GM18502 (cell line): Measurements from ENCODE around the gene DTNBP1.
"Not testable (repeated sequence)": the region's sequence is repeated elsewhere in the genome, so short reads cannot be mapped to it uniquely, and the experiment has no call there.

Source experiments
- ATAC-seq: cut with Tn5 transposase; IDR thresholded peaks from one replicate; pipeline ENCODE4 v1.9.1; 2021; ENCODE audit warnings: mild to moderate bottlenecking; ENCODE audit not compliant: unreplicated experiment, poor library complexity

Gene DTNBP1

DNA sequence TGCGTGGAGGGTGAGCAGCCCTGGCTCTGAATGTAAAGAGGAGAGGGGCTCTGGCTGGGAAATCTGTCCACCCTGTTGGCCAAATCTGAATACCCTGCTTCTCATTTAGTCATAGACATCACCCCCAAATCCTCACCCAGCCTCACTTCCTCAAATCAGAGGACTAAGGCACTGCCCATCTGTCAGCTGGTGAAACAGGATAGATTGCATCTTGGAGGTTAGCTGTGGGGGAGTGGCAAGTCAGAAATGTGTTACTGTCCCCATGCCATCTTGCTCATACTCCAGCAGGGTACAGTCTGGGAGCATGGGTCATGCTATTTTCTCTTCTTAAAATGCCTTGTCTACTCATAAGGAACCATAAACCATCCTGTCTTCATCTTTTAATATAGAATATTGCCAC, 9.5 kb upstream of the DTNBP1 start:
- no peak for ATAC-seq

DNA sequence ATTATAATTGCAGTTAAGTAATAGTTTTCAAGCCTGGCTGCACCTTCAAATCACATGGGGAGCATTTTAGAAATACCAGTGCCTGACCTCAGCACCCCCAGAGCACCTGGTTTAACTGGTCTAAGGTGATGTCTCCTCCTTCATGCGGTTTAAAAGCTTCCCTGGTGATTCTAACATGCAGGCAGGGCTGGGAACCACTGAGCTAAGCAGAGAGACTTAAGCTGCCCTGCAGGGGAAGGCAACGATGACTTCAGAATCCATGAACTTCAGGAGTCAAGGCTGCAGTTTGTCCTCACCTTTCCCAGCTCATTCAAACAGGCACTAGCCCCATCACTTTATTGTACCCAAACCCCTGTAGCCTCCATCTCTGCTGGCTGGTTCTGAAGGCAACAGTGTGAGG, 6.1 kb upstream of the DTNBP1 start:
- no peak for ATAC-seq

DNA sequence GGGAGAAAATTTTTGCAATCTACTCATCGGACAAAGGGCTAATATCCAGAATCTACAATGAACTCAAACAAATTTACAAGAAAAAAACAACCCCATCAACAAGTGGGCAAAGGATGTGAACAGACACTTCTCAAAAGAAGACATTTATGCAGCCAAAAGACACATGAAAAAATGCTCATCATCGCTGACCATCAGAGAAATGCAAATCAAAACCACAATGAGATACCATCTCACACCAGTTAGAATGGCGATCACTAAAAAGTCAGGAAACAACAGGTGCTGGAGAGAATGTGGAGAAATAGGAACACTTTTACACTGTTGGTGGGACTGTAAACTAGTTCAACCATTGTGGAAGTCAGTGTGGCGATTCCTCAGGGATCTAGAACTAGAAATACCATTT, 4.1 kb upstream of the DTNBP1 start:
- not testable (repeated sequence) for ATAC-seq

DNA sequence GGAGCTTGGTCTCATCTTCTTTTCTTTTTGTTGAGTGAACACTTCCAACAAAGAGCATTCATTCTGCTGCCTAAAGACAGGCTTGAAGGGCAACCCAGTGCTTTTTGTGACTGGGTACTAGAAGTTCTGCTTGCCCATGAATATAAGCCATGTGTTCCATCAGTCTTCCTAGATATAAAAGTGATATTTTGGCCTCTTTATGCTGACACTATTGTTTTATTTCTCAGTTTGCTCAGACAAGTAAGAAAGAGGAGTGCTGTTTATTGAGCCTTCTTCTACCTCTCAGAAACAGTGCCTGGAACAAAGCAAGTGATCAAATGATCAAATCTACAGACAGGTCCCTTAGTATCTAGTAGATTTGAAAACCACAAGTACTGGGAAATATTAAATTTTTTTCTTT, 2.4 kb upstream of the DTNBP1 start:
- ATAC-seq = no peak

DNA sequence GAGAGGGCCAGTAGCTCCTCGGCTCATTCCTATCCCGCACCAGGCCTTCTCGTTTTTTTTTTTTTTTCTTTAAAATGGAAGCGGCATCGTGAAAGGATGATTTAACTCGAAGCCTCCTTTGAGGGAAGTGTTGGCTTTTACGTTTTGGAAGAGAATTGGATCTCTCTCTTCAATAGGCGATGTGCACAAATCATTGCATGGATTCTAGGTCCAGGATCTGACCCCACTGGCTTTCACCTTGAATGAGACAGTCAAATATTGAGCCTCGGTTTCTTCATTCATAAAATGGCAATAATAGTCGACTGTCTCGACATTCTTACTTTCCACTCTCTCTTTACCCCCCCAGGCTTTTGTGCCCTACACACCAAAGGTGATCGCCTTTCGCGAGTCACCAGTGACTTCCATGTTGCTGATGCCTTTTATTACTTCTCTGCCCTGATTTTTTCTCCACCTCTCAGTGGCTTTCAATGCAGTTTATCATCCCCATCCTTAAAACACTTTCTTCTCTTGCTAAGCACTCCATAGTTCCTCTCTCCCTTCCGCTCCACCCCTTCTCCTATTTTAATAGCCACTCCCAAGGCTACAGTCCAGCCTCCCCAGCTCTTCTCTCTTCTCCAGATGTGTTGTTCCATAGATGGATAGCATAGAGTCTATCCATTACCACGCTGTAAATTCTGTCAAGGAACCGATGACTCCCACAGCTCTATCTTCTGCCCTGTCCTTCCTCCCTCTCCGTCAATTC, 473 bp upstream of the DTNBP1 start:
- no peak for ATAC-seq

DNA sequence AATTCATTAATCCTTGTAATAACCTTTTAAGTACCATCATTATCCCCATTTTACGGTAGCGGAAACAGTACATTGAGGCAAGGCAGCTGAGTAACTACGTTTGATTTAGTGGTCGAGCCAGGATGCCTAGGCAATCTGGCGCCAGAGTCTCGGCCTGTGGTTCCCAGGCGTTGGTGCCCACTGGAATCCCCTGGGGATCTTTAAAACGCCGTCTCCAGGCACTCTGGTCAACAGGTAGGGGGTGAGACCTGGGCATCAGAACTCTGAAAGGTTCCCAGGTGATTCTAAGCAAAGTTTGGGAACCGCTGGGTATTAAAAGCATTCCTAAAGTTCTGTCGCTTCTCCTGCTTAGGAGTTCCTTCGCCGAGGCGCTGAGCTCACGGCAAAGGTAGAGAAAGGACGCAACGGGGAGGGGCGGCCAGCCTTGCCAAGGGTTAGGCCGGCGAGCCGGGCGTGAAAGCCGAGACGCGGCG, 939 bp downstream of the DTNBP1 start:
- no peak for ATAC-seq

DNA sequence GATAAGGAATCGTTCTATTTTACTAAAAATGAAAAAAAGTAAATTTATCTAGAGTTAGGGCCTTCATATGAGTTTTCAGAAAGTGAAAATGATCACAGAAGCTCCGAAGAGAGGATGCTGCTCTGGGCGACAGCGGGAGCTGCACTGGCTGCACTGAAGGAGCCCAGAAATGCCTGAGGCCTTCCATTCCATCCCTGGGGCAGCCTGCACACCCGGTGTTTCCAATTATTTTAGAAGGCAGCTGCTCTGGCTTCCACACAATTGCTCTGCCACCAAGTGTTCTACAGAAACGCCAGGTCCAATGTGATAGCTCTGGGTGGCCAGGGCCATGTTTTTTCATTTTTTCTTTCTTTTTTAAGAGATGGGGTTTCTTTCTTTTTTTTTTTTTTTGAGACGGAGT, 3.6 kb downstream of the DTNBP1 start:
- ATAC-seq = no peak

DNA sequence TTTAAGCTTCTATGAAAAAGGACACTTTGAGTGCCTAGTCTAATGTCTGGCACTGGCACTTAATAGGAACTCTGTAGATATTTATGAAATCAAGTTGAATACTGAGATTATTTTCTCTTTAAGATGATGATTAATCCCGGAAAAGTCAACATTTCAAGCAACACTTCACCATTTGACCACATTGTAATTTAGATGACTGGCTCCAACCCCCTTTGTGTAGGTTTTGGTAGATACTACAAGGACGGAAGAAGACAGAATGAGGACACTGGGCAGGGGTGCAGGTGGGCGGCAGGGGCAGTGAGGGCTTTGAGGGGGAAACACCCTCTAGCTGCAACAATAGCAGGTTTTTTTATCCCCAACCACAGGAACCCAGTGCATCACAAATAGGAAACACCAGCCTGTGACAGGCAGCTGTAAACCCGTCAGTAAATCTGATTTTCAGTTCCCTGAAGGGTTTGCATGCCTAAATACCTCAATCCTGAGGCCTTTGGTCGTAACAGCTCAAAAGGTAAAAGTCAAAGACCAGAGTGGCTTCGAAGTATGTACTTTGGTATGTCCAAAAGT, 4.6 kb downstream of the DTNBP1 start:
- no peak for ATAC-seq

DNA sequence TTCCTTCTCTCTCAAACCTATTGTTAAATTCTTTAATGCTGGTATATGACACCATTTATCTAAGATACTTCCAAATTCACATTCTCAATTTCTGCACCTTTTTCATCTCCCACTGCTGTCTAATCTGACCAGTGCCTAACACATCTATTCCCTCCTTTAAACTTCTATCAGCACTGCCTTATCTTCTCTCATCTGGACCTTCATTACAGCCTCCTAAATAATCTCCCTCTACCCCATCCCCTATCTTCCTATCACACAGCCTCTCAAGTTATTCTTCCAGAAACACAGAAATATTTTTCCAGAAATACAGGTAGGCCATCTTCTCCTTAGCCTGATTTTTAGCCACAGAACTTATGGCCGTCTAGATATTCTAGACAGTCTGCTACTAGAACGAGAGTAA, 5.5 kb downstream of the DTNBP1 start:
- ATAC-seq = no peak

DNA sequence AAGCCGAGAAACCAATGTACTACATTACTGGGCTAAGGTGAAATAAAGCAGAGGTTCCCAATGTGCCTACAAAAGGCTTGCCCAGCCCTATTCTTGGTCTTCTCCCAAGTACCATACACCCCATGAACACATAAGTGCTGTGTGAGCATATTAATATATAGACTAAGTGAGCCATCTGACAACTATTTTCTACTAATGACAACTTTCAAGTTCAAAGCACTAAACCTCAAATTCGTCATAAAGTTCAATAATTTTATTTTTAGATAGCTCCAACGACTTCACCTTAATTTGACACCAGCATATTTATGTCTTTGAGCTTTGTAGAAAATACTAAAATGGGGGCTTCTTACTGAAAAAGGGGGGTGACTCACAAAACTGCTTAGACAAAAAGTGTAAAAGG, 6.7 kb downstream of the DTNBP1 start:
- no peak for ATAC-seq

DNA sequence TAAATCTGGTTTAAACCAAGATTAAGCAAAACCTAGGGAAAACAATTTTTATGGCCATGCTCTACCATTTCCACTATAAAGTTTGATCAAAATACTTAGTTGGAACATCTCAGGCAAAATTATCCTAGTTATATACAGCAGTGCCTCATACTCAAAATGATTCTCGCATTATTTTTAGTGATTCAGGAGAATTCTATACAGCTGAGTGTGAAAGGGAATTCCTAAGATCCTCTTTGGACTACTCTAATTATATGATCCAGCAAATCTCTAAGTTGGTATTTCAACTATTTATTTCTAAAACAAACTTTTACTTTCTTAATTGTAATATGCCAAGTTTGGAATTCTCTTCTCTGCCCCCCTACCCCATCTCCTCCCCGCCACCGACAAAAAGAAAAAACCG, 8.6 kb downstream of the DTNBP1 start:
- no peak for ATAC-seq

DNA sequence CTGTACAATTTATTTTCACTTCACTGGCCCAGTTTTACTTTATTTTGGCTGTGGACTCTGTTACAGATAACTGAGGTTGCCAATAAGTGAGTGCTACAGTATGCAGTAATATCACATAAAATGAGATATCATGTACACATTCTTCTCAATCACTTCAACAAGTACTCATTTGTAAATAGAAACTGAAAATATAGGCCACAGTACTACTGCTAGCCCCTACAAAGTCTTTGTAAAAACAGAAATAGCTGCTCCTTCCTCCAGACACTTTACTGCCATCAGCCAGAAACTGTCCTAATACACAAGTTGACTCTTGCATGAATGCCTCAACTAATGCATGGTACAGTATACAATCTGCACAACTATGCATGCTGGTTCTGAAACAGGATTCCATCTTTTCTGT, 9.2 kb downstream of the DTNBP1 start:
- peak; percentile 64 for ATAC-seq

DNA sequence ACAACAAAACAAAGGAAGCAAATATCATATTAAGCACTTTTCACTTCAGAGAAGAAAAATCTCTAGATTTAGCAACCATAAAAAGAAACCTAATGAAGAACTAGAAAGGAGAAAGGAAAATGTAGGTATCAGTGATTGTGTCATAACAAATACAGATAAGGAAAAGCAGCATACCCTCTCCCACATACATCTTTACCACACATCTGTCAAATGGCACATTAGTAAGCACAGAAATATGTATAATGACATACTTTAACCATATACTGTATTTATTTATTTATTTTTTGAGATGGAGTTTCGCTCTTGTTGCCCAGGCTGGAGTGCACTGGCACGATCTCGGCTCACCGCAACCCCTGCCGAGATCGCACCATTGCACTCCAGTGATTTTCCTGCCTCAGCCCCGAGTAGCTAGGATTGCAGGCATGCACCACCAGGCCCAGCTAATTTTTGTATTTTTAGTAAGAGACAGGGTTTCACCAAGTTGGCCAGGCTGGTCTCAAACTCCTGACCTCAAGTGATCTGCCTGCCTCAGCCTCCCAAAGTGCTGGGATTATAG, 12.7 kb downstream of the DTNBP1 start:
- not testable (repeated sequence) for ATAC-seq

DNA sequence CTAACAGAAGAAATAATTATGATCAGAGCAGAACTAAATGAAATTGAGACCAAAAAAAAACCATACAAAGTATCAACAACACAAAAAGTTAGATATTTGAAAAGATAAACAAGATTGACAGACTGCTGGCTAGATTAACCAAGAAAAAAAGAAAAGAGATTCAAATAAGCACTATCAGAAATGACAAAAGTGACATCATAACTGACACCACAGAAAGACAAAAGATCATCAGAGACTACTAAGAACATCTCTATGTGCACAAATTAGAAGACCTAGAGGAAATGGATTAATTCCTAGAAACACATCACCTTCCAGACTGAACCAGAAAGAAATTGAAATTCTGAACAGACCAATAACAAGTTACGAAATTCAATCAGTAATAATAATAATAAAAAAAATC, 17.9 kb downstream of the DTNBP1 start:
- no peak for ATAC-seq

DNA sequence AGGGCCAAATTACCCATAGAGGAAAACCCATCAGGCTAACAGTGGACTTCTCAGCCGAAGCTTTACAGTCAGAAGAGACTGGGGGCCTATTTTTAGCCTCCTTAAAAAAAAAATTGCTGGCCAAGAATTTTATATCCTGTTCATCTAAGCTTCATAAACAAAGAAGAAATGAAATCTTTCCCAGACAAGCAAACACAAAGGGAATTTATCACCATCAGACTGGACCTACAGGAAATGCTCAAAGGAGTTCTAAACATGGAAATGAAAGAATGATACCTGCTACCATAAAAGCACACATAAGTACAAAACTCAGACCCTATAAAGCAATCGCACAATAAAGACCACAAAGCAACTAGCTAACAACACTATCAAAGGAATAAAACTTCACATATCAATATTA, 19.3 kb downstream of the DTNBP1 start:
- ATAC-seq = no peak

DNA sequence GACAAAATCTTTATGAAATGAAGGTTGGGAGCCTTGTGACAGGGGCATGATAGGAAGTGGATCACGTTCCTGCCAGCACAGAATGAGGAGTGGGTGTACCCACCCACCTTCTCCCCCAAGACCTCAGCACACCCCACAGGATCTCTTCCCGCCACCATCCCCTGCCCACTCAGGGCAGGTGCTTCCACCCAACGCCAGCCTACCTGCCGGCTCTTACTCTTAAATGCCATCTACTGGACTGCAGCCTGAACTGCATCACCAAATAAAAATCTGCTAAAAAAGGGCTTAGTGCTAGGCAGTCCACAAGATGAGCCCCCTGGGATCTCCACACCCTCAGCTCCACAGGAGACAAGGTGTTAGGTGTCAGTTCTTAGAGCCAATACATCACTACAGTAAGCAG, 20.6 kb downstream of the DTNBP1 start:
- no peak for ATAC-seq

DNA sequence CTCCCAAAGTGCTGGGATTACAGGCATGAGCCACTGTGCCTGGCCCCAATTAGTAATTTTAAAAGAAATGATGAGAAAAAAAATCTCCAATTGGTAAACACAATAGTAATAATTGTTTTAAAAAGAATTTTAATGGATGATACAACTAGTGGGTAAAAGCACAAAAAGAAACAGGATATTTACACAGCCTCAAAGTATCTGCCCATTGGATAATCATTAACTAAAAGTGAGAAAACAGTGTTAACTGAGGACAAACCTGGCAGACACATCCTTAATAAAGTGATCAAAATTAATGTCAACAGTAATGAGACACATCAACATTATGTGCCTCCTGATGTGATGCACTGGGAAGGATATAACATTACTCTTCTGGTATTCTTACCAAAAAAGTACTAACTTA, 24.5 kb downstream of the DTNBP1 start:
- ATAC-seq = no peak

DNA sequence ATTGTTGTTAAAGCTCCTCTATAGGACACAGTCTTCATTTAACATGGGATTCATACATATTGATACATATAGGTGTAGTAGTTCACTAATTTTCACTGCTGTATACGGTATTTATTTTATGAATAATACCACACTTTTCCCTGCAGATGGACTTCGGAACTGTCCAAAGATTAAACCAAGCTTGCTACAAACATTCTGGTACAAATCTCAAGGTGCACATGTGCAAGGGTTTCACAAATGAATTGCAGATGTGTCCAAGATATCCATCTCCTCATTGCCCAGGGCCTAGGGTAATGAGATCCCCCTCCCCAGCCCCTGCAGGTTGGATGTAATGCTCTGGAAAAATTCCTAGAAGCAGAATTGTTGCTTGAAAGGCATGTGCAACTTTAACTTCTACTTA, 31.4 kb downstream of the DTNBP1 start:
- ATAC-seq = no peak

DNA sequence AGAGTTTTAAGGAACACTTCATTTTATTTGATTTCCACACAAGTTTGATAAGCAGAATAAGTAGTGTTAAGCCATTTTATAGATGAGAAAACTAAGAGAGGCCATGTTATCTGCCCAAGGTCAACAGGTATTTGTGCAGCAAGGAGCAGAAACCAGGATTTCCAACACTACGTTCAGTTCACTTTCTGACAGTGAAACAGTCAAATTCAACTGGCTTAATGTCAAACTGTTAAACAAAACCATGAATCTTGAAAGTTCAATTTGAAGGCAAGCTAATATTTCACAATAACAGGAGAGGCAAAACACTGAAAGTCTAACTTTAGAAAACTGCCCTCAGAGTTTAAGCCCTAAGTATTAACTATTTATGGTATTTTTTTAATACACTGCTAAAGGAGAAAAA, 32.6 kb downstream of the DTNBP1 start:
- ATAC-seq = no peak

DNA sequence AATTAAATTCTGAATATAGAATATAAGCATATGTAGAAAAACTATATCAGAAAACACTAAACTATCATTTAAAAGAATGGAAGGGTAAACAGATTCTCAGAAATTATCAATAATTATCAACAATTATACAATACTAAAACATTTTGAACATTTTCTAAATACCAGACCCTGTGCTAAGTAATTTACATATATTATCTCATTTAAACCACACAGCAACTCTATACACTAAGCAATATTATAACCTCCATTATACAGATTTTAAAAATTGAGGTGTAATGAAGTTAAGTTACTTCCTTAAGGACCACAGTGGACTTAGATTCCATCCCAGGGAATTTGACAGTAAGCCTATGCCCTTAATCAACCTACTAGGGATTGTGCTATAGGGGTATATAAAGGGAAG, 33.3 kb downstream of the DTNBP1 start:
- ATAC-seq = no peak

DNA sequence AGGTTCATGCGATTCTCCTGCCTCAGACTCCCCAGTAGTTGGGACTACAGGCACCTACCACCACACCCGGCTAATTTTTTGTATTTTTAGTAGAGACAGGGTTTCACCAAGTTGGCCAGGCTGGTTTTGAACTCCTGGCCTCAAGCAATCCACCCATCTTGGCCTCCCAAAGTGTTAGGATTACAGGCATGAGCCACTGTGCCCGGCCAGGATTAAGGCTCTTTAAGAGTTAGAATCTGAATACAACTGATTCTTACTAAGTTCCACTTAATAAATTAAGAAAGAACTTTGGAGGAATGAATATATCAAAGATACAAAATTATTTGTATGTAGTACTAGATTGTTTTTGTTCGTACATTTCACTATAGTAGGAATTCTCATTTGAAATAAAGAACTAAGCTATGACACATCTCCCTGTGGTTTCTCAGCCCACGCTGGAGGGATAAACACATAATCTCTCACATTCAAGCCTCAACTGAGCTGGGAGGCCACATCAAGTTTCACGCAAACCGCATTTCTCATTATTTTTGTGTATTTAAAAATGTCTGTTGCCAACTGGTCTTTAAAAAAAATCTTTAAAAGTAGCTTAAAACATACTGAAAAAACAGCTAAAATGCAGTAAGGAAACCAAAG, 34.2 kb downstream of the DTNBP1 start:
- no peak for ATAC-seq

DNA sequence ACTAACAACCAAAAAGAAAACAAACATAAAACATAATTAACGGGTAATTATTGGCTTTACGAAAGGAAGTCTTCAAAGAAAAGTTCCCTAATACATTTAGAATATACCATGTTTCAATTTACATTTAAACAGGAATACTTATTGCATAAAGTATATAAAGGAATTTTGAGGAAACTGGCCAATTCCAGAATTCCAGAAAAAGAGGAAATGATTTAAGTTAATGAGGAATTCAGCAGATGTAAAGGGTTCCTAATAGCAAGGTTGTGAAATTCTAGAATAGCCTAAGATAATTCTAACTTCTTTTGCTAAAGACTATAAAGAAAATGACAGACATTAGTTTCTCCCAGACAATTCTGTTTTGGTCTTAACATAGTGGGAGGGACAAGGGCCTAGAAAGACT, 35.0 kb downstream of the DTNBP1 start:
- ATAC-seq = no peak
